H9 (cell line): ENCODE data around the gene PLA2G2C. TPM values are rescaled to one million over a fixed set of nuclear protein-coding genes. Genes with fewer than 3 reads are reported as not detected.

Experiments
- DNase-seq: peaks from one replicate; pipeline ENCODE4 v3.0.0-alpha.2; 2017
- H2AFZ ChIP-seq: one replicate; pipeline ENCODE4 v1.6.1; 2013; ENCODE audit warnings: mild to moderate bottlenecking, low read length, control low read depth, moderate library complexity
- H2AK5ac ChIP-seq: 2 replicates; pipeline ENCODE4 v1.6.1; 2013; ENCODE audit warnings: low read length, control low read depth, mixed read lengths; ENCODE audit not compliant: insufficient read length
- H2BK120ac ChIP-seq: one replicate; pipeline ENCODE4 v1.6.1; 2013; ENCODE audit warnings: low read depth, mild to moderate bottlenecking, low read length, control low read depth, inconsistent platforms; ENCODE audit not compliant: poor library complexity, severe bottlenecking
- H2BK12ac ChIP-seq: 2 replicates; pipeline ENCODE4 v1.6.1; 2013; ENCODE audit warnings: low read length, control low read depth, mixed read lengths, low read depth; ENCODE audit not compliant: insufficient read length
- H2BK15ac ChIP-seq: 2 replicates; pipeline ENCODE4 v1.6.1; 2013; ENCODE audit warnings: low read depth, low read length, control low read depth
- H2BK20ac ChIP-seq: one replicate; pipeline ENCODE4 v1.6.1; 2013; ENCODE audit warnings: low read depth, mild to moderate bottlenecking, low read length, control low read depth, inconsistent platforms; ENCODE audit not compliant: poor library complexity, severe bottlenecking
- H2BK5ac ChIP-seq: 2 replicates; pipeline ENCODE4 v1.6.1; 2013; ENCODE audit warnings: low read length, control low read depth, mixed read lengths; ENCODE audit not compliant: insufficient read length
- H3K14ac ChIP-seq: 2 replicates; pipeline ENCODE4 v1.6.1; 2013; ENCODE audit warnings: low read length, control low read depth; ENCODE audit not compliant: insufficient read depth
- H3K18ac ChIP-seq: 2 replicates; pipeline ENCODE4 v1.6.1; 2013; ENCODE audit warnings: low read depth, mild to moderate bottlenecking, mixed read lengths, low read length, control low read depth; ENCODE audit not compliant: insufficient read length
- H3K23ac ChIP-seq: 2 replicates; pipeline ENCODE4 v1.6.1; 2013; ENCODE audit warnings: low read length, control low read depth, mixed read lengths, low read depth; ENCODE audit not compliant: insufficient read length
- H3K23me2 ChIP-seq: 2 replicates; pipeline ENCODE4 v1.6.1; 2013; ENCODE audit warnings: low read depth, mild to moderate bottlenecking, mixed read lengths, low read length, control low read depth; ENCODE audit not compliant: insufficient read length, poor library complexity, severe bottlenecking
- H3K27ac ChIP-seq: 2 replicates; pipeline ENCODE4 v1.5.1; 2013; ENCODE audit warnings: low read length, control low read depth, mixed read lengths, low read depth; ENCODE audit not compliant: insufficient read length
- H3K27me3 ChIP-seq: 2 replicates; pipeline ENCODE4 v1.6.1; 2013; ENCODE audit warnings: low read length, control low read depth, inconsistent platforms; ENCODE audit not compliant: insufficient read depth
- H3K4ac ChIP-seq: 2 replicates; pipeline ENCODE4 v1.6.1; 2013; ENCODE audit warnings: low read depth, mild to moderate bottlenecking, control low read depth, inconsistent platforms, low read length, moderate library complexity
- H3K4me1 ChIP-seq: 2 replicates; pipeline ENCODE4 v1.6.1; 2013; ENCODE audit warnings: low read length, control low read depth, inconsistent platforms; ENCODE audit not compliant: insufficient read depth
- H3K4me2 ChIP-seq: 2 replicates; pipeline ENCODE4 v1.6.1; 2013; ENCODE audit warnings: low read length, control low read depth, mixed read lengths; ENCODE audit not compliant: insufficient read length, insufficient read depth
- H3K56ac ChIP-seq: 2 replicates; pipeline ENCODE4 v1.6.1; 2013; ENCODE audit warnings: low read depth, mild to moderate bottlenecking, mixed read lengths, low read length, control low read depth; ENCODE audit not compliant: insufficient read length
- H3K79me1 ChIP-seq: 2 replicates; pipeline ENCODE4 v1.6.1; 2013; ENCODE audit warnings: low read depth, mild to moderate bottlenecking, moderate library complexity, low read length, control low read depth, inconsistent platforms; ENCODE audit not compliant: insufficient read depth, poor library complexity, severe bottlenecking
- H3K79me2 ChIP-seq: 2 replicates; pipeline ENCODE4 v1.6.1; 2013; ENCODE audit warnings: low read length, control low read depth, inconsistent platforms; ENCODE audit not compliant: insufficient read depth
- H3K9ac ChIP-seq: 2 replicates; pipeline ENCODE4 v1.6.1; 2013; ENCODE audit warnings: low read length, control low read depth, mixed read lengths; ENCODE audit not compliant: insufficient read length; ENCODE audit errors: extremely low read depth
- H3K9me3 ChIP-seq: one replicate; pipeline ENCODE4 v1.6.1; 2013; ENCODE audit warnings: low read depth, low read length, inconsistent platforms; ENCODE audit not compliant: control insufficient read depth
- H3T11ph ChIP-seq: one replicate; pipeline ENCODE4 v1.6.1; 2013; ENCODE audit warnings: mild to moderate bottlenecking, low read length, control low read depth, inconsistent platforms
- H4K20me1 ChIP-seq: one replicate; pipeline ENCODE4 v1.6.1; 2013; ENCODE audit not compliant: control insufficient read depth, insufficient read length, insufficient read depth
- H4K5ac ChIP-seq: 2 replicates; pipeline ENCODE4 v1.6.1; 2013; ENCODE audit warnings: low read depth, mild to moderate bottlenecking, mixed read lengths, low read length, control low read depth; ENCODE audit not compliant: insufficient read length
- H4K8ac ChIP-seq: replicated peaks from 2 replicates; pipeline ENCODE4 v1.6.1; 2013; ENCODE audit warnings: low read length, control low read depth, mixed read lengths, low read depth; ENCODE audit not compliant: insufficient read length
- H4K91ac ChIP-seq: 2 replicates; pipeline ENCODE4 v1.6.1; 2013; ENCODE audit warnings: low read depth, mild to moderate bottlenecking, moderate library complexity, mixed read lengths, low read length, control low read depth; ENCODE audit not compliant: insufficient read length
- H3K27ac Mint-ChIP-seq, 3 experiments: 2 replicates in 2 of 3; 3 replicates in 1 of 3; pipeline ENCODE4 v1.8.0; 2020 to 2021; ENCODE audit warnings: mixed read lengths in 3 of 3, mild to moderate bottlenecking in 1 of 3, moderate library complexity in 1 of 3
- H3K27me3 Mint-ChIP-seq: 2 replicates; pipeline ENCODE4 v1.8.0; 2021; ENCODE audit warnings: low read depth, mild to moderate bottlenecking, moderate library complexity, mixed read lengths
- H3K36me3 Mint-ChIP-seq, 3 experiments: 2 replicates in 2 of 3; 3 replicates in 1 of 3; pipeline ENCODE4 v1.8.0; 2020 to 2021; ENCODE audit warnings: low read depth in 3 of 3, mixed read lengths in 3 of 3; ENCODE audit not compliant: insufficient read depth in 1 of 3
- H3K4me1 Mint-ChIP-seq, 2 experiments: 2 replicates each; pipeline ENCODE4 v1.8.0; 2020; ENCODE audit warnings: mixed read lengths in 2 of 2
- H3K4me3 Mint-ChIP-seq, 2 experiments: 2 replicates in 1 of 2; 3 replicates in 1 of 2; pipeline ENCODE4 v1.8.0; 2020 to 2021; ENCODE audit warnings: mild to moderate bottlenecking in 2 of 2, mixed read lengths in 2 of 2, moderate library complexity in 1 of 2
- H3K9me3 Mint-ChIP-seq, 2 experiments: 2 replicates in 1 of 2; 3 replicates in 1 of 2; pipeline ENCODE4 v1.8.0; 2020; ENCODE audit warnings: mild to moderate bottlenecking in 2 of 2, mixed read lengths in 2 of 2, moderate library complexity in 1 of 2
- CTCF ChIP-seq: fragments of 200-600 bp; sonication (generic); conservative IDR thresholded peaks from 3 replicates; pipeline ENCODE4 v1.8.0; 2021; ENCODE audit warnings: antibody characterized with exemption, mild to moderate bottlenecking
- WGBS: extraction: QIAGEN DNeasy Blood & Tissue Kit; methylation state at CpG from one replicate; pipeline ENCODE4 v1.1.7; 2013; ENCODE audit warnings: missing lambda C conversion rate, low lambda C conversion rate, mixed read lengths; ENCODE audit not compliant: insufficient read length; ENCODE audit errors: extremely low coverage; 5-methylcytosine and 5-hydroxymethylcytosine counted together
- total RNA-seq: library from RNA; stranded (reverse); gene quantifications from 2 replicates; pipeline ENCODE4 v1.2.1, GENCODE V29; 2021

The PLA2G2C gene
- total RNA-seq, 1 experiment from 2014 or later: not detected

- H3K27me3 Mint-ChIP-seq: peaks cover 4% of the 10 kb centered on the region; the same call in 1 of the 2 replicates
- Histone ChIP-seq H4K91ac (no peak overlapping the region), H2AFZ (no peak overlapping the region), H3K4me2 (no peak overlapping the region), H2BK120ac (no peak overlapping the region), H4K8ac (no peak overlapping the region), H2BK5ac (no peak overlapping the region), H2BK20ac (no peak overlapping the region), H3K4me1 (no peaks in the 10 kb centered on the region), H3K23ac (no peak overlapping the region), H3K27ac (no peak overlapping the region), H3K18ac (no peak overlapping the region), H2BK12ac (no peak overlapping the region), H4K5ac (no peak overlapping the region), H3K56ac (no peak overlapping the region), H3K9me3 (no peaks in the 10 kb centered on the region), H3K79me1 (no peaks in the 10 kb centered on the region), H2BK15ac (no peak overlapping the region), H3K4ac (no peak overlapping the region), H3K23me2 (peaks cover 4% of the 10 kb centered on the region), H3K9ac (no peak overlapping the region), H3T11ph (no peak overlapping the region), H4K20me1 (no peaks in the 10 kb centered on the region), H3K79me2 (no peaks in the 10 kb centered on the region), H3K27me3 (no peaks in the 10 kb centered on the region), H3K14ac (no peak overlapping the region), H2AK5ac (no peak overlapping the region)
- TF ChIP-seq CTCF: no peak
- no peak overlapping the region for H3K27ac Mint-ChIP-seq
- 0 out of 5 replicates have a peak, but pooled peaks cover 0 to 4% of the 10 kb centered on the region in 2 experiments for H3K9me3 Mint-ChIP-seq
- peaks cover 6 to 16% of the 10 kb centered on the region in 2 experiments for H3K4me1 Mint-ChIP-seq
- no peak for DNase-seq
- no CpG with 5 or more reads among the region's 15 CpGs for WGBS
- no peak overlapping the region for H3K4me3 Mint-ChIP-seq
- H3K36me3 Mint-ChIP-seq: no peaks in the 10 kb centered on the region
Observed at GRCh38 chr1:20114021-20114648, 72.2 kb downstream of the PLA2G2C start.

Other genes with a start within 250 kb of the PLA2G2C start
- gene PLA2G2A, start 206.9 kb downstream of the PLA2G2C start, total RNA-seq: 6.2 and 7.1 TPM in 2 replicates
- not detected in 2 replicates for gene PLA2G5, start 116.3 kb downstream of the PLA2G2C start, total RNA-seq
- gene PLA2G2D, start 67.0 kb downstream of the PLA2G2C start, total RNA-seq: not detected in 2 replicates
- gene PLA2G2F, start 47.2 kb downstream of the PLA2G2C start, total RNA-seq: not detected in 2 replicates
- 0.59 and 0.90 TPM in 2 replicates for gene UBXN10, start 422 bp downstream of the PLA2G2C start, total RNA-seq
- 0.18 TPM in 1 of 2 replicates, not detected in the other for gene VWA5B1, start 104.4 kb upstream of the PLA2G2C start, total RNA-seq